M059J (cell line): Measurements from ENCODE around the gene FNIP2. TPM values are rescaled to one million over a fixed set of nuclear protein-coding genes. Genes with fewer than 3 reads are reported as not detected.
"Not testable (repeated sequence)": the region's sequence is repeated elsewhere in the genome, so short reads cannot be mapped to it uniquely, and the experiment has no call there.

Source experiments
- DNase-seq: peaks from one replicate; pipeline ENCODE4 v3.0.0-alpha.2; 2012; ENCODE audit warnings: low read depth
- total RNA-seq: library from RNA; depleted of rRNA; stranded (reverse); fragments of >200 nt; shearing (Covaris generic); gene quantifications from 2 replicates; pipeline ENCODE4 v1.2.3, GENCODE V29; 2014

FNIP2 gene
- total RNA-seq, 1 experiment from 2014 or later: 15.2 TPM

DNA sequence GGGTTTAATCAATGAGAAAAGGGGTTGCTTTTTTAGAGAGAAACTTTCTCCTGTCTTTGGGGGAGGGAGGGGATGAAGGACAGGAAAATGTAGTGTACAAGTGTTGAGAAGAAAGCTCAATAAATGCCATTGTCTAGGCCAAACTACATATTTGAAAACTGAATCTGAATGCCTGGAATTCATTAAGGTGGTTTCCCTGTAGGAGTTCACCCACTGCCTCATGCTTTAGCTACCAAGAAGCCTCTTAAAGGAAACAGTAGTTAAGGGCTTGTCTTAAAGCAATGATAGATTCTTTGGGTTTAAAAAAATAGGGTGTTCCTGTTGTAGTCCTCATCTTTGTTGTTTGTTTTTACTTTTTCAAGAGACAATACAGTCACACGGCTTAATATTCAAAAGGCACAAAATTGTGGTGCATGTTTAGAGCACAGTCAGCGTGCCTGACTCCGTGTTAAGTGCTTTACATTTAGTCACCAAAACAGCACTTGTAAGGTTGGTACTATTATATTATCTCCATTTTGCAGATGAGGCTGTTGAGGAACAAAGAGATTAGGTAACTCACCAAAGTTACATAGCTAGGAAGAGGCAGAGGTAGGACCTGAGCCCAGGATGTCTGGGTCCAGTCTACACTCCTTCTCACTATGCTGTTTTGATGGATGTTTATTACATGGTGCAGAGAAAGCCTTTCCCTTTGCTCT, 46.0 kb downstream of the FNIP2 start:
- peak; percentile 50 for DNase-seq

DNA sequence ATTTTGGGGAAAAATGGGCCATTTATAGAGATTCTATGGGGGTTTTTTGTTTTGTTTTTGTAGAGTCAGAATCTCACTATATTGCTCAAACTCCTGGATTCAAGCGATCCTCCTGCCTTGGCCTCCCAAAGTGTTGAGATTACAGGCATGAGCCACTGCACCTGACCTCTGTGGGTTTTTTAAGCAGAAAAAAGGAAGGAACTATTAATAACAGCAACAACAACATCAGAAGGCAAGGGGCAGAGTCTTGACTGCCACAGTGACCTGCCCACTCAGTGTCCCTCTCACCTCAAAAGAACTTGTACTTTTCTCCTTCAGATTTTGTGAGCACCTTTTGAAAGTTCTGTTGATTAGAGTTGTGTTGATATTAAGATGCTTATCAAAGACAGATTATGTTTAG, 48.1 kb downstream of the FNIP2 start:
- no peak for DNase-seq

DNA sequence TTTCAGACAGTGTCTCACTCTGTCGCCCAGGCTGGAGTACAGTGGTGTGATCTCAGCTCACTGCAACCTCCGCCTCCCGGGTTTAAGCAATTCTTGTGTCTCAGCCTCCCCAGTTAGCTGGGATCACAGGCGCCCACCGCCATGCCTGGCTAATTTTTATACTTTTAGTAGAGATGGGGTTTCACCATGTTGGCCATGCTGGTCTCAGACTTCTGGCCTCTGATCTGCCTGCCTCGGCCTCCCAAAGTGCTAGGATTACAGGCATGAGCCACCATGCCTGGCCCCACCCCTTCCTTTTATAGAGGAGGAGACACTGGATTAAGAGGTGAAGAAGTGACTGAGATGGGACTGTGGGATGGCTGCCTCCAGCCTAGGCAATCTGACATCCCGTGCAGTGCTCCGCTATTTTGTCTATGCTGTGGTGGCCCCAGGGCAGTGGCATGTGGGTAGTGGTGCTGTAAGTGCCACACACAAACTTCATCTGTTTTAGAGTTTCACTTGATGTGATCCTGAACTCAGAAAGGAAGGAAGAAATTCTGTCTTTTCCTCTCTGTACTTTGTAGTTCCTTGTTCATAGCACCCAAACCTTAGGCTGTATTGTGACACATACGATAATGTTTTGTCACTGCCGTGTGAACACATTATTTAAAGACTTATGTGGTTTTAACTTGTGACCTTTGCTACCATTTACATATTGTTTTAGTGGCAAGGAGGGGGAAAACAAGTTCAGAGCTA, 48.9 kb downstream of the FNIP2 start:
- peak; percentile 40 for DNase-seq

DNA sequence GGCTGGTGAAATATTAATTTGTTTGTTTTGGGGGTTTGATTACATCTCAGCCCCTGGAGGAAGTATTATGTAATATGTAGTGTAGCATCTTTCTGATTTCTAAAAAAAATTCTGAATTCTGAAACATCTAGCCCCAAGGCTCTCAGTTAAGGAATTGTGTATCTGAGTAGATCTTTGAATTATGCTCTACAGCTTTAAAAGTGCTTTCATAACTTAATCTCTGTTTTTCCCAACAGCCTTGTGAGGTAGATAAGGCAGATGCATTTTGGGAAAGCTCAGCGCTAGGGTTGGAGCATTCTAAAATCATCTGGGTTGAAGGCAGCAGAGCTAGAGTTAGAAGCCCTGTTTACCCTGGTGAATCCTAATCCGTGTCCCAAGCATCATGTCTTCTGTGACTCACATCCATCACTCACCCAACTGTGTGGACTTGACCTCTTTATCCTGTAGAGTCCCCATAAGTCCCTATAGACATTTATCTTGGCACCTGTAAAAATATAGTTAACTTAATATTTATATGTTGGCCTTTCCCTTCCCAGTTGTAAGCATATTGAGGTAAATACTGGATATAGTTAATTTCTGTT, 49.8 kb downstream of the FNIP2 start:
- DNase-seq: peak; percentile 29

DNA sequence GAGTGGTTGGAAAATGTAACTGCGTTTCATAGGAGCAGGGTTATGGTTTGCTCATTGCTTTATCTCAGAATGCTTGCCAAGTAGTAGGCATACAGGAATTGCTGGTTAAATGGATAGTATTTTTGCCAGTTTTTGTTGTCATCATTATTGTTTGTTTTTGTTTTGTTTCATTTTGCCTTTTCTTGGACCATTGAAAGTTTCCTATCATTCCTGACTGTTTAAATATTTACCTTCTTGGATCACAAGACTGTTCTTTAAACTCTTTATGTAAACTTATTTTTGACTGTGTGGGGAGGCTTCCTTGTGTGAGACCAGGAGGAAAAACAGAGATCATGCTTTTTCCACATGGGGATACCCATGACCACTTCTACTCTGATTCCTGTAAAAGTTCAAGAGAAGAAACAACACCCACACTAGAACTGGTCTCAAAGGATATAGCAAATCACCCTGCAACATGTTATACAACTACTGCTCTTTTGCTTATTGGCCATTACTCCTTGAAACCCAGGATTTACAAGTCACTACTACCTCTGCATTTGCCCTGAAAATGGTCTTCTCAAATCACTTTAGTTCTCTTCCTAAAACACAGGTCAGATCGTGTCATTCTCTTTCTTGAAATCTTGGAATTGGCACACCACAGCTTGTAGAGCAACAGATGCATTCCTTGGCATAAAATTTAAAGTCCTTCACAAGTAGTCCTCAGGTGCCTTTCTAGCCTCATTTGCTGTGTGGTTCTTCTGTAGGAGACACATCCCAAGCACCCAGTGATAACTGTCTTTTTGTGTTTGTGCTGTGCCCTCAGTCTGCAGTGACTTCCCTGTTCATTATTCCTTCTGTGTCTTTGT, 51.3 kb downstream of the FNIP2 start:
- no peak for DNase-seq

DNA sequence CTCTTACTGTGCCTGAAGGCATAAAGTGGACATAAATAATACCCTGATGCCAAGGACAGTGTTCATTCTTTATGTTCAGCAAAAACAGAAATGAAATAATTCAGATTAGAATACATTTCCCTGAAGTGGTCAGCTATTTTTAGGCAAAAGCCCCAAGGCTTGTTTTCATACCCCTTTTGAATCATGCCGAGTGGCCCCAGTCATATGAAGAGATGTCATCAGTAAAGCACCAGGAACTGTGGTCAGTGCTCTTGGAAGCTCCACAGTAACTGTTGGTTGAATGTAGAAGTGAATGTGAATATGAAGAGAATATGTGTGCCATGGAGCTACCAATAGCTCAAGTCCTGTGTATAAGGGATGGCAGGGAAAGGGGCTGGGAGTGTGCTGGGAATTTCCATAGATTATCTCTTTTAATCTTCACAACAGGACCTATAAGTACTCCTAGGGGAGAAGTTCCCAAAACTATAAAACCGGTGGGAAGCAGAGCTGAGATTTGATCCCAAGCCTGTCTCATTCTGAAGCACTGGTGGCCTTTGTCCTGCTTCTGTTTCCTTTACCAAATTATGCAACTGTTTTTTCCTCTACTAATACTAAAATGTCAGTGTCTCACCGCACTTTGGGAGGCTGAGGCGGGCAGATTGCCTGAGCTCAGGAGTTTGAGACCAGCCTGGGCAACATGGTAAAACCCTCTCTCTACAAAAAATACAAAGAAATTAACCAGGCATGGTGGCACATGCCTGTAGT, 52.6 kb downstream of the FNIP2 start:
- DNase-seq: peak; percentile 69

DNA sequence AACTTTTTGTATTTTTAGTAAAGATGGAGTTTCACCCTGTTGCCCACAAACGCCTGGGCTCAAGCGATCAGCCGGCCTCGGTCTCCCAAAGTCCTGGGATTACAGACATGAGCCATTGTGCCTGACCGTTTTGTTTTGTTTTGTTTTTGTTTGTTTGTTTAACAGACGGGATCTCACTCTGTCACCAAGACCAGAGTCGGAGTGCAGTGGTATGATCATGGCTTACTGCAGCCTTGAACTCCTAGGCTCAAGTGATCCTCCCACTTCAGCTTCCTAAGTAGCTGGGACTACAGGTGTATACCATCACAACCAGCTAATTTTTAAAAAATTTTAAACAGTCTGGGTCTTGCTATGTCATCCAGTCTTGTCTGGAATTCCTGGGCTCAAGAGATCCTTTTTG, 53.5 kb downstream of the FNIP2 start:
- no peak for DNase-seq

DNA sequence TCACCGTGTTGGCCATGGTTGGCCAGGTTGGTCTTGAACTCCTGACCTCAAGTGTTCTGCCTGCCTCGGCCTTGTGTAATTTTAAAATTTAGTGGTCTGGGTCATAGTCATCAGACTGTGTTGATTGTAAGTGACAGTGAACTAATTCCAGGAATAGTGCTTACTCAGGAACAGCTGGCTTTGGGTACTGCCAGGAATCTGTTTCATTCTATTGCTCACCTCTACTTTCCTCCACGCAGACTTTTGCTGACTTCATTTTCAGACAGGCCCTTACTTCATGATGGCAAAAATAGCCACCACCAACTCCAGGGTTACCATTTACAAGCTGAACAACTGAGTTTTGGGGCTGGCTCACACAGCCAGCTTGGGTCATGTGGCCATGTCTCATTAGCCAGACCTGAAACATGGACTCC, 54.6 kb downstream of the FNIP2 start:
- peak; percentile 54 for DNase-seq

DNA sequence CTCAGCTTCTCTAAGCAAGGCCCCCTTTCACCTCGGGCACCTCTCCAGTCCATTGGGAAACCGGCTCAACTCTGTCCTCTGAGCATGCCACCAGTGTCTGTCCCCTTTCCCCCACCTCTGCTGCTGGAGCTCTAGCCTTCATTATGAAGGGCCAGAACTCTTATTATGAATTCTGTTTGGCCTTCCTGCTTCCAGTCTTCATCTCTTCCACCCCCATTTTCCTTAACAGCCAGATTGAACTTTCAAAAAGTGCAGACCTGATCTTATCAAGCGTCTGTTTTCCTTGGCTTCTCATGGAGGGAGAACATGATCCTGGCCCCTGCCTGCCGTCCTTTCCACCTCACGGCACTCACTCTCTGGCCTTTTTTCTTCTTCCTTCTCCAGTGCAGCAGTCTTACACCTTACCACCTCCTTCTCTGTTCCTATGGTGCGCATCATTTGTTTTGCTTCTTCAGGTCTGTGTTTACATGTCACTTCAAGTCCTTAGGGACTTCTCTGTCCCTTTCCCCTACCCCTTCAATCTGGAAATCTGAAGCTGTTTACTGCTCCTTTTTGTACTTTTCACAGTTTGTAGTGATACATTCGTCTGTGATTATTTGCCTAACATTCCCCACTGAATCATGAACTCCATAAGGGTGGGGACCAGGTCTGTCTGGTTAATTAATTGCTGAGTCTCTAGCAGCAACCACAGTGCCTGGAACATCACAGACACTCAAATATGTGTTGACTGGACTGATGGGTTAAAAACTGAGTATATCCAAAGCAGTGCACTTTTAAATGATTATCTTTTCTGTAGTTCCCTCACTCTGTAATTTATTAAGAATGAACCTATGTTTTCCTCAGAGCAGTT, 55.8 kb downstream of the FNIP2 start:
- peak; percentile 55 for DNase-seq

DNA sequence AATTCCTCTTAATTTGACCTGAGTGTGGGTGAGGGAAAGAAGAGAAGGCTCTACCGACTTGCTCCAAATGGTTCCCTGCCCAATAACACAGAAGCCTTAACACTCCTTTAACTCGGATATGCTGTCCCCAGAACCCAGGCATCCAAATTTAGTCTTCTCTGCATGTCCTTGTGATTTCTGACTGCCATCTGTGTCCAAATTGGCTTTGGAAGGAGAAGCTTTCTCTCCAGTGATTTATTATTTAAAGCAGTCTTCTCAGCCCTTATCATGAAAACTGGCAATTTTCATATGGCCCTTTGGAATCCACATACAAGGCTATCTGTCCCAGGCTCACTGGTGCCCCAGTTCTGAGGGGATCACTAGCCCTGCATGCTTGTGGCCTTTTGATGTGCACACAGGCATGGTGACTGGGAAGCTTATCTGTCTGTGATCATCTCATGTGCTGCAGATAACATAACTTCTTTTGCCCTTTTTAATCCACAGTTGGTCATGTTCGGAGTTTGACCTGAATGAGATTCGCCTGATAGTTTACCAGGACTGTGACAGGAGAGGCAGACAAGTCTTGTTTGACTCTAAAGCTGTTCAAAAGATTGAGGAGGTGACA, 56.7 kb downstream of the FNIP2 start:
- DNase-seq: no peak

DNA sequence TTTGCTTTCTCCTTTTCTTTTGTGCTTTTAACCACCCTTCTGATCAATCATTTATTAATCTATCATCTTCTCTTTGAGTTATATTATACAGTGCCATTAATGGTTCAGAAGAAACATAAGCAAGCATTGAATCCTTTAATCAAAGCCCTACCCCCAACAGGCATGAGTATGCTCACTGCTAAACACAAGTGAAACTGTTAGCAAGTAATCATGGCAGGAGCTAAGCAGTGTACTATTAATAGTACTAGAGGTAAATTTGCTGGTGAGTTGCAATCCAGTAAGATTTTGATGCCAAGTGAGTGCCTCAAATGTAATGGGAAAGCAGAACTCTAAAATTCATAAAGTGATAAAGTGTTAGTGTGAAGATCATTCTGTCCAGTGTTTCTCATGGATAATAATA, 57.2 kb downstream of the FNIP2 start:
- no peak for DNase-seq

DNA sequence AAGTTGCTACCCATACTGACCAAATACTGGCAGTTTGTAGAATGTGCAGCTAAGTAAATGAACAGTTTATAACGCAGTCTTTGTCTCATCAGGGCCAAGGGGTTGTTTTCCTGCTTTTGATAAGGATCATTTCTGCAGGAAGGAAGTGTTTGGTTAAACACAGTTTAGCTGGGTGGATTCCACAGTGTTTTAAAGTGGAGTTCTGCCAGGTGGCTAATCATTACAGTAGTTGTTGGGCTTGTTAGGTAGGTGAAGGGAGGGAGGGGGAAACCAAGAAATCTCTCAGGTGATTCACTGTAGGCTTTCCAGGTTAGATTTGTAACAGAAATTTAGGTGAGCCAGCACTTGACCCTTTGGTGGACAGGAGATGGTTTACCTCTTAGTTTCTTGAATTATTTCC, 58.1 kb downstream of the FNIP2 start:
- DNase-seq: peak; percentile 45

DNA sequence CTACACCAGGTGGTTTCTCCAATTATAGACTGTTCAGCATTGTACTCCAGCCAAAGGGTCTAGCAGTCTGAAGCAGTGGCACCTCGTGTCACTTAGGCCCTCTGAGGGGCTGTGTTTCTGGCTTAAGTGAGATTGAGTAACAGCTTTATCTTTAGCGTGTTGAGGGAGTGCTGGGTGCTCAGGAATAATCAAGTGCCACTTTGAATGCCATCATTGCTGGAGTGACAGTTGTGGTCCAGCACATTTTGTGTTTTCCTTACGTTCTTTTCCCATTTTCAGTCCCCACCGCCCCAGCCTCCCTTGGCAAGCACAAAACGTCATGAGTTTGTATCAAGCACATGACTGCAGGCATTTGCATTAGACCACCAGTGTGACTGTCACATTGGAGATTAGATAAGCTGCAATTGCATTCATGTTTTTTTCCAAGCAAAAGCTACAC, 58.7 kb downstream of the FNIP2 start:
- DNase-seq: no peak

DNA sequence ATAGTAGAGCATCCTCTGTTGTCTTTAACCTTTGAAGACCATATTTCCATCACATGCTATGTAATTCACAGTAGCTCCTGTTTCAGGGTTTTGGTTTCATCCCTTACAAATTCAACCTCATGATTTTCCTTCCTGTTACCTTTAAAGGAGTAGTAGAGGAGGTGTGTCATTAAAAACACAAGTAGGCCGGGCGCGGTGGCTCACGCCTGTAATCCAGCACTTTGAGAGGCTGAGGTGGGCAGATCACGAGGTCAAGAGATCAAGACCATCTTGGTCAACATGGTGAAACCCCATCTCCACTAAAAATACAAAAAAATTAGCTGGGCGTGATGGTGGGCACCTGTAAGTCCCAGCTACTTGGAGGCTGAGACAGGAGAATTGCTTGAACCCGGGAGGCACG, 59.3 kb downstream of the FNIP2 start:
- not testable (repeated sequence) for DNase-seq

DNA sequence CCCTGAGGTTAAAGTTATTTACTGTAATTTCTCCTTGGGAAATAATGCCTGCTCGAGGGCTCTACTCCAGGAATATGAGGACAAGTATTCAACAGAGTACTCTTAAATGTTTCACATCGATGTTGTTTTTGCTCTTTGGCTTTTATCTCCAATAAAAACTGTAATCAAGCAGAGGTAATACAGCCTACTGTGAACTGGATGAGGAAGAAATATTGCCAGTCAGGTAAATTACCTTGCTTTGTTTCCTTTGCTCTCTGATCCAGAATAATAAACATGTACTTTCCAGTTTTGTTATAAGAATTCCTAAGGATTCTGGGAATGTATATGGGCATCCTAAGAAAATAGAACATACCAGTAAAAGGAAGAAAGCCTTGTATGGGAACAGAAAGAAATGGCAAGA, 60.4 kb downstream of the FNIP2 start:
- no peak for DNase-seq

DNA sequence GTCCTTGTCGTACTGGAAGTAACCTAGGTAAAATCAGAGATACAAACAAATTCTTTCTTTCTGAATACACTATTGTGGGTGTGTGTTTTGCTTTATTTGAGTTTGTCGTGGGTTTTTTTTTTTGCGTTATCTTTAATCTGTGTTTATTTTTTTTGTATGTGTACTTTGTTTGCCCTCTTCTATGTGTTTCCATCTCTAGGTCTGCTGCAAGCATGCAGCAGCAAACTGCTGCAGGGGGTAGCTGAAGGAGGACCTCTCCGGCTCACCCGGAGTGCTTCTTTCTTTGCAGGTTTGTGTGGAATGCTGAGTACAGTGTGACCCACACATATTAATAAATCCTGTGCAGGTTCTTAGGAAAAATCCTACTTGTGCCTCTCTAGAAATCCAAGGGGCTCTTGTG, 64.8 kb downstream of the FNIP2 start:
- no peak for DNase-seq

DNA sequence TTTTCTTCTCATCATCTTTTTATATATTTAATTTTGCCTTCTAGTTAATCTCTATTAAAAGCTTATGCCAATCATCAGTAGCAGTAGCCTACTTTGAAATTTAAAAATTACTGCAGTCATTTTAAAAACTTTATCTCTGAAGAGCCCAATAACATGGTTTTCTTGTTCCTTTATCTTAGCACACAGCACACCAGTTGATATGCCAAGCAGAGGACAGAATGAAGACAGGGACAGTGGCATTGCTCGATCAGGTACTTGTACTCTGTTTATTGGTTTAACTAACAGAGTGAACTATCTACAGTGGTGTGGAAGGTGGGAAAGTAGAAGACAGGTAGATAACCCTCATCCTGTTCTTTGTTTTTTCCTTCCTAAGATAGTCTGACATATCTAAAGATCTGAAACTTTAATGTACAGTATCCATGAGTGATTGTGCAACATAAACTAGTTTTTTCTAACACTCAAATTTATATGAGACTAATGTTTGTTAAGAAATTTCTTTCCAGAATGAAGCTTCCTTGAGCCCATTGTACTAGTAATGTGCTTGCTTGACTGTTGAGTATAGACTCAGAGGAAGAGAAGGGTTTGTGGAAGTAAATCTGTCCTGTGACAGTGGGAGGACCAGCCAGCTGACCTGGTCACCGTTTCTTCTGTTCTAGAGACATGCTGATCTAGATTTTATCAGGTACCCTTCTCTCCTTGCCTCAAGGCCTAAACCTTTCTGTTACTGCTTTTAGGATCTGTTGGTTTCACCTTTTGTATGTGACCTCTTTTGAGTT, 66.6 kb downstream of the FNIP2 start:
- DNase-seq: no peak

DNA sequence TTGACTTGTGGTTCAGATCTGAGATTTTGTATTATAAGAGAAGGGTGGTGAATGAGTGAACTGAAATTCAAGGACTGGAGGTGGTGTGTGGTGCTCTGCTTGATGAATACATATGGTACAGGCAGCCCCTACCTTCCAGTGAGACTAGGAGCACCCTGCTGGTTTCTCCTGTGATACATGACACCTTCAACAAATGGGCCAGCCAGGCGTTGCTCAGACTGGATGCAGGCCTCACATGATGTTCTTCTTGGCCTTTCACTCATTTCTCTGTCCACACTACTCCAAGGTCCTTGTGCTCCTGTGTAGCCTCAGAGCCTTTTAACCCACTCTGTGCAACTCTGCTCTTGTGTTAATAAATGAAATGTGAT, 67.2 kb downstream of the FNIP2 start:
- no peak for DNase-seq

DNA sequence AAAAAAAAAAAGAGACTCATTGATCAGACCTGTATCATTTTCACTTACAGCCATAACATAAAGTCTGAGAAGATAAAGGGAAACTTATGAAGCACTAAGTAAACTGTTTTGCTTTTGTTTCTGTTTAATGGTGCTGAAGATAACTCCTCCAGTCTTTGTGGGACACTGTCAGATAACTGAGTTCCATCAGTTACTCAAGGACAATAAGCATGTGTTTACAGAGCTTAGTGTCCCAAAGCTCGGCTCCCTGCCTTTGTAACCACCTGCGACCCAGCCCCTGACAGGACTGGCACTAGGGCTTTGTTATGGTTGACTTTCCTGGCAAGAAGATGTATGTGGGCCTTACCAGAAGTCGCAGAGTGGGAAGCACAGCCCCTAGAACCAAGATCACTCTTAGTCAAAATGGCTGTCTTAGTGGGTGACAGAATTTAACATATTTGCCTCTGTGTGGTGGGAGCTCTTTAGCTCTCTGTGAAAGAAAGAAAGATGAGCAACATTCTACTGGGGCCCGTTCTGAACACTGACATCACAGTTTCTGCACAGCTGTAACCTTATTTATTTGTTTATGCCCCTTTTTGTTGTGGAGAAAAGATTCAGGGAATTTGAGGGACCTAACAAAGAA, 68.1 kb downstream of the FNIP2 start:
- no peak for DNase-seq
